NCI-H345 treated with DMSO at 0.1 percent for 48 hours (cell line): ENCODE data around the gene EPHA6.

Experiments used
- DNase-seq: peaks from one replicate; lab custom pipeline; 2025; ENCODE audit not compliant: unreplicated experiment; lab: John Stamatoyannopoulos, UW

Gene EPHA6

GRCh38 chr3:97765336-97765735 lies 950.9 kb downstream of the EPHA6 start:
- DNase-seq, result no peak

- no peak for DNase-seq
Measured at GRCh38 chr3:97772926-97773325, 958.5 kb downstream of the EPHA6 start.

GRCh38 chr3:97778152-97778551 lies 963.8 kb downstream of the EPHA6 start:
- no peak for DNase-seq

- DNase-seq, result peak; percentile 16
Measured at GRCh38 chr3:97793420-97794019, 979.1 kb downstream of the EPHA6 start.

- DNase-seq, result no peak
Measured at GRCh38 chr3:97795951-97796350, 981.6 kb downstream of the EPHA6 start.
